Measurements from ENCODE around the gene EEF2. TPM values are rescaled to one million over a fixed set of nuclear protein-coding genes. Genes with fewer than 3 reads are reported as not detected.
"Not testable (repeated sequence)": the region's sequence is repeated elsewhere in the genome, so short reads cannot be mapped to it uniquely, and the experiment has no call there.

Gene EEF2
- total RNA-seq, 1 experiment from 2014 or later = 3,615 TPM

DNA sequence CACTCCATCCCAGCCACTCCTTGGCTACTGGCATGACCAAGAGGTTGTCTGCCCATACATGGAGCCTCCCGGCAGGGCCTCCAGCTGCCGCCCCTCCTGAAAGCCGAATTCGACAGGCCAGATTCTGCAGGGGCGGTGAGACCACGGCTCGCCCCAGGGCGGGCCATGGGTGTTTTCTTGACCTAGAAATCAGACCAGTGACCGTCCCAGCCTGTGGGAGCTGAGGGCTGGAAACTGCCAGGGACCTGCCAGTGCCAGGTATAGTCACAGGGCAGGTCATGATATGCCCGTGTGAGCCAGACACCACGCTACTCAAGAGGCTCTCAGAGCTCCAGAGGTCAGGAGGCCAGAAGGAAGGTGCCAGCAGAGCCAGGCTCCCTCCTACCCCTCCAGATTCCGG is 31.2 kb downstream of the EEF2 start:
- Histone ChIP-seq H3K79me1 (ENCODE audit: insufficient read depth, low read depth, low read length, poor library complexity, severe bottlenecking) (no peaks in the 10 kb centered on the region), H4K5ac (ENCODE audit: insufficient read length, low read depth, low read length) (no peak overlapping the region), H3K27me3 (ENCODE audit: insufficient read depth, low read length) (no peaks in the 10 kb centered on the region), H3K56ac (ENCODE audit: insufficient read length, low read depth, low read length) (no peak overlapping the region), H3K4me2 (ENCODE audit: insufficient read depth, insufficient read length, low read length) (no peak overlapping the region), H3K14ac (ENCODE audit: insufficient read depth, low read length) (no peak overlapping the region), H3K23me2 (ENCODE audit: insufficient read length, low read depth, low read length, poor library complexity, severe bottlenecking) (no peaks in the 10 kb centered on the region), H3K79me2 (ENCODE audit: insufficient read depth, low read length) (no peaks in the 10 kb centered on the region), H3K4ac (ENCODE audit: low read depth, low read length) (no peak overlapping the region), H3T11ph (ENCODE audit: low read length) (no peak overlapping the region), H2BK20ac (ENCODE audit: low read depth, low read length, poor library complexity, severe bottlenecking) (no peak overlapping the region), H4K20me1 (ENCODE audit: control insufficient read depth, insufficient read depth, insufficient read length) (no peaks in the 10 kb centered on the region), H4K91ac (ENCODE audit: insufficient read length, low read depth, low read length) (no peak overlapping the region), H3K4me1 (ENCODE audit: insufficient read depth, low read length) (no peaks in the 10 kb centered on the region), H3K9me3 (ENCODE audit: control insufficient read depth, low read depth, low read length) (no peaks in the 10 kb centered on the region), H3K27ac (ENCODE audit: insufficient read length, low read depth, low read length) (no peak overlapping the region), H3K18ac (ENCODE audit: insufficient read length, low read depth, low read length) (no peak overlapping the region), H2BK15ac (ENCODE audit: low read depth, low read length) (no peak overlapping the region), H3K23ac (ENCODE audit: insufficient read length, low read depth, low read length) (no peak overlapping the region), H3K9ac (ENCODE audit: extremely low read depth, insufficient read length, low read length) (no peak overlapping the region), H2BK120ac (ENCODE audit: low read depth, low read length, poor library complexity, severe bottlenecking) (no peak overlapping the region), H2AFZ (ENCODE audit: low read length) (no peak overlapping the region), H4K8ac (replicated peaks; ENCODE audit: insufficient read length, low read depth, low read length) (no peak overlapping the region), H2AK5ac (ENCODE audit: insufficient read length, low read length) (no peak overlapping the region), H2BK5ac (ENCODE audit: insufficient read length, low read length) (no peak overlapping the region), H2BK12ac (ENCODE audit: insufficient read length, low read depth, low read length) (no peak overlapping the region)
- H3K27me3 Mint-ChIP-seq (ENCODE audit: low read depth) = no peaks in the 10 kb centered on the region
- peaks cover 0 to 18% (median 4%) of the 10 kb centered on the region in 3 experiments; a peak in 5 of 7 replicates for H3K36me3 Mint-ChIP-seq (ENCODE audit: insufficient read depth in 1 of 3, low read depth in 3 of 3)
- WGBS (ENCODE audit: extremely low coverage, insufficient read length, low lambda C conversion rate) = no CpG with 5 or more reads among the region's 12 CpGs
- DNase-seq = no peak
- TF ChIP-seq, protein P1, sequence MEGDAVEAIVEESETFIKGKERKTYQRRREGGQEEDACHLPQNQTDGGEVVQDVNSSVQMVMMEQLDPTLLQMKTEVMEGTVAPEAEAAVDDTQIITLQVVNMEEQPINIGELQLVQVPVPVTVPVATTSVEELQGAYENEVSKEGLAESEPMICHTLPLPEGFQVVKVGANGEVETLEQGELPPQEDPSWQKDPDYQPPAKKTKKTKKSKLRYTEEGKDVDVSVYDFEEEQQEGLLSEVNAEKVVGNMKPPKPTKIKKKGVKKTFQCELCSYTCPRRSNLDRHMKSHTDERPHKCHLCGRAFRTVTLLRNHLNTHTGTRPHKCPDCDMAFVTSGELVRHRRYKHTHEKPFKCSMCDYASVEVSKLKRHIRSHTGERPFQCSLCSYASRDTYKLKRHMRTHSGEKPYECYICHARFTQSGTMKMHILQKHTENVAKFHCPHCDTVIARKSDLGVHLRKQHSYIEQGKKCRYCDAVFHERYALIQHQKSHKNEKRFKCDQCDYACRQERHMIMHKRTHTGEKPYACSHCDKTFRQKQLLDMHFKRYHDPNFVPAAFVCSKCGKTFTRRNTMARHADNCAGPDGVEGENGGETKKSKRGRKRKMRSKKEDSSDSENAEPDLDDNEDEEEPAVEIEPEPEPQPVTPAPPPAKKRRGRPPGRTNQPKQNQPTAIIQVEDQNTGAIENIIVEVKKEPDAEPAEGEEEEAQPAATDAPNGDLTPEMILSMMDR (conservative IDR thresholded peaks at IDR 0.05) = no peak
- no peak overlapping the region for H3K4me3 Mint-ChIP-seq
- H3K9me3 Mint-ChIP-seq = no peaks in the 10 kb centered on the region
- H3K4me1 Mint-ChIP-seq = peaks cover 3 to 17% of the 10 kb centered on the region in 2 experiments; a peak in 3 of 4 replicates
- no peak overlapping the region for H3K27ac Mint-ChIP-seq

- not testable (repeated sequence) for H3K23me2 ChIP-seq (ENCODE audit: insufficient read length, low read depth, low read length, poor library complexity, severe bottlenecking); H2AK5ac ChIP-seq (ENCODE audit: insufficient read length, low read length); H2BK15ac ChIP-seq (ENCODE audit: low read depth, low read length); H3K79me1 ChIP-seq (ENCODE audit: insufficient read depth, low read depth, low read length, poor library complexity, severe bottlenecking); H3K27ac ChIP-seq (ENCODE audit: insufficient read length, low read depth, low read length); H3K4me1 ChIP-seq (ENCODE audit: insufficient read depth, low read length); H3K4me3 Mint-ChIP-seq; H4K8ac ChIP-seq (replicated peaks; ENCODE audit: insufficient read length, low read depth, low read length); H3K9me3 ChIP-seq (ENCODE audit: control insufficient read depth, low read depth, low read length); H3K18ac ChIP-seq (ENCODE audit: insufficient read length, low read depth, low read length); H2BK20ac ChIP-seq (ENCODE audit: low read depth, low read length, poor library complexity, severe bottlenecking); H3K4me2 ChIP-seq (ENCODE audit: insufficient read depth, insufficient read length, low read length); H3K9ac ChIP-seq (ENCODE audit: extremely low read depth, insufficient read length, low read length); H3K14ac ChIP-seq (ENCODE audit: insufficient read depth, low read length); H3K23ac ChIP-seq (ENCODE audit: insufficient read length, low read depth, low read length); H4K20me1 ChIP-seq (ENCODE audit: control insufficient read depth, insufficient read depth, insufficient read length); H3K9me3 Mint-ChIP-seq; H3K79me2 ChIP-seq (ENCODE audit: insufficient read depth, low read length); H3K56ac ChIP-seq (ENCODE audit: insufficient read length, low read depth, low read length); H2AFZ ChIP-seq (ENCODE audit: low read length); H3T11ph ChIP-seq (ENCODE audit: low read length); H3K27me3 ChIP-seq (ENCODE audit: insufficient read depth, low read length); H3K4ac ChIP-seq (ENCODE audit: low read depth, low read length); H2BK12ac ChIP-seq (ENCODE audit: insufficient read length, low read depth, low read length); H4K5ac ChIP-seq (ENCODE audit: insufficient read length, low read depth, low read length); DNase-seq; H2BK5ac ChIP-seq (ENCODE audit: insufficient read length, low read length); H3K27me3 Mint-ChIP-seq (ENCODE audit: low read depth); H4K91ac ChIP-seq (ENCODE audit: insufficient read length, low read depth, low read length); H2BK120ac ChIP-seq (ENCODE audit: low read depth, low read length, poor library complexity, severe bottlenecking)
- peak overlapping the region; percentile 22 to 80 (median 70); a peak in 4 of 7 replicates for H3K27ac Mint-ChIP-seq
- peaks cover 0 to 14% (median 4%) of the 10 kb centered on the region in 3 experiments; a peak in 5 of 7 replicates for H3K36me3 Mint-ChIP-seq (ENCODE audit: insufficient read depth in 1 of 3, low read depth in 3 of 3)
- peaks cover 3 to 17% of the 10 kb centered on the region in 2 experiments; a peak in 3 of 4 replicates for H3K4me1 Mint-ChIP-seq
- WGBS (ENCODE audit: extremely low coverage, insufficient read length, low lambda C conversion rate) = no CpG with 5 or more reads among the region's 9 CpGs
Observed at GRCh38 chr19:3952755-3953276, 32.4 kb downstream of the EEF2 start.

Data from H9 (cell line).